Measurements from ENCODE around the gene OR2A25. TPM values are rescaled to one million over a fixed set of nuclear protein-coding genes. Genes with fewer than 3 reads are reported as not detected.

The OR2A25 gene
- polyA plus RNA-seq, 1 experiment = not detected

- TF ChIP-seq, protein P1, sequence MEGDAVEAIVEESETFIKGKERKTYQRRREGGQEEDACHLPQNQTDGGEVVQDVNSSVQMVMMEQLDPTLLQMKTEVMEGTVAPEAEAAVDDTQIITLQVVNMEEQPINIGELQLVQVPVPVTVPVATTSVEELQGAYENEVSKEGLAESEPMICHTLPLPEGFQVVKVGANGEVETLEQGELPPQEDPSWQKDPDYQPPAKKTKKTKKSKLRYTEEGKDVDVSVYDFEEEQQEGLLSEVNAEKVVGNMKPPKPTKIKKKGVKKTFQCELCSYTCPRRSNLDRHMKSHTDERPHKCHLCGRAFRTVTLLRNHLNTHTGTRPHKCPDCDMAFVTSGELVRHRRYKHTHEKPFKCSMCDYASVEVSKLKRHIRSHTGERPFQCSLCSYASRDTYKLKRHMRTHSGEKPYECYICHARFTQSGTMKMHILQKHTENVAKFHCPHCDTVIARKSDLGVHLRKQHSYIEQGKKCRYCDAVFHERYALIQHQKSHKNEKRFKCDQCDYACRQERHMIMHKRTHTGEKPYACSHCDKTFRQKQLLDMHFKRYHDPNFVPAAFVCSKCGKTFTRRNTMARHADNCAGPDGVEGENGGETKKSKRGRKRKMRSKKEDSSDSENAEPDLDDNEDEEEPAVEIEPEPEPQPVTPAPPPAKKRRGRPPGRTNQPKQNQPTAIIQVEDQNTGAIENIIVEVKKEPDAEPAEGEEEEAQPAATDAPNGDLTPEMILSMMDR (IDR thresholded peaks at IDR 0.05; ENCODE audit: low read depth, low read length) = no peak
- no peak for DNase-seq (ENCODE audit: low read depth, low spot score)
- no peaks in the 10 kb centered on the region for H3K9me3 ChIP-seq (ENCODE audit: control insufficient read depth, insufficient read depth, low read length)
- H3K27ac ChIP-seq (ENCODE audit: low read depth, low read length) = no peak overlapping the region
- CTCF ChIA-PET = no interaction called here
- POLR2A ChIA-PET = no interaction called here
- no peak overlapping the region for H3K4me3 ChIP-seq (ENCODE audit: low read depth, low read length)
- no peaks in the 10 kb centered on the region for H3K27me3 ChIP-seq (ENCODE audit: control insufficient read depth, insufficient read depth, low read length)
Observed at GRCh38 chr7:144090667-144091066, 21.1 kb downstream of the OR2A25 start.

DNA sequence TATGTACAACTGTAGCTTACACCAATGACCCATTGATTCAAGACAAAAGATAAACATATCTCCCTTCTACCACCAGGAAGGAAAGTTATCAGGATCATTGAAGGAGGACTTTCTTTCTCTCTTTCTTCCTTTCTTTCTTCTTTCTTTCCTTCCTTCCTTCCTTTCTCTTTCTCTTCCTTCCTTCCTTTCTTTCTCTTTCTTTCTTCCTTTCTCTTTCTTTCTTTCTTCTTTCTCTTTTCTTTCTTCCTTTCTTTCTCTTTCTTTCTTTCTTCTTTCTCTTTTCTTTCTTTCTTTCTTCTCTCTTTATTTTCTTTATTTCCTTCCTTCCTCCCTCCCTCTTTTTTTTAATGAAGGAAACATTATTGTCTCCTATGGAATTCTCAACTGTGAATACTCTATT is 29.2 kb downstream of the OR2A25 start:
- no peak for DNase-seq (ENCODE audit: low read depth, low spot score)
- no peaks in the 10 kb centered on the region for H3K9me3 ChIP-seq (ENCODE audit: control insufficient read depth, insufficient read depth, low read length)
- ChIA-PET POLR2A (no interaction called here), CTCF (no interaction called here)
- no peak overlapping the region for H3K4me3 ChIP-seq (ENCODE audit: low read depth, low read length)
- no peaks in the 10 kb centered on the region for H3K27me3 ChIP-seq (ENCODE audit: control insufficient read depth, insufficient read depth, low read length)
- no peak overlapping the region for H3K27ac ChIP-seq (ENCODE audit: low read depth, low read length)
- TF ChIP-seq, protein P1 (IDR thresholded peaks at IDR 0.05; ENCODE audit: low read depth, low read length) = no peak

DNA sequence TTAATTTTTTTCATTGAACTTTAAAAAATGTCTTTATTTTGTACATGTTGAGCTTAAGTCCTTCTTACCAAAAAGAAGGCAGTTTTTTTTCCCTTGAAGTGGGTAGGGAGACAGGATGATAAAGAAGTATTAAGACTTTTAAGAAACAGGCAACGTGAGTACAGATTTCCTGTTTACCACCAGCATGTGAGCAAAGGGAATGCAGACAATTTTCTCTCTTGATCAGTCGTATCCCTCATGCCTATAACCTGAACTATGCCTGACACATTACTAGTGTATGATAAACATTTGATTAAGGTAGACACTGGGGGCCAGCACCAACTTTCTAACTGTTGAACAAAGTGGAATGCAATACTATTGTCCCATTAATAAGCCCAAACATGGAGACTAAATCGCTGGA is 31.0 kb downstream of the OR2A25 start:
- Histone ChIP-seq H3K4me3 (ENCODE audit: low read depth, low read length) (no peak overlapping the region), H3K27ac (ENCODE audit: low read depth, low read length) (no peak overlapping the region), H3K27me3 (ENCODE audit: control insufficient read depth, insufficient read depth, low read length) (no peaks in the 10 kb centered on the region), H3K9me3 (ENCODE audit: control insufficient read depth, insufficient read depth, low read length) (no peaks in the 10 kb centered on the region)
- no peak for DNase-seq (ENCODE audit: low read depth, low spot score)
- TF ChIP-seq, protein P1 (IDR thresholded peaks at IDR 0.05; ENCODE audit: low read depth, low read length) = no peak
- CTCF ChIA-PET = no interaction called here
- POLR2A ChIA-PET = no interaction called here

- H3K27ac ChIP-seq (ENCODE audit: low read depth, low read length) = no peak overlapping the region
- no peak for DNase-seq (ENCODE audit: low read depth, low spot score)
- POLR2A ChIA-PET = no interaction called here
- CTCF ChIA-PET = no interaction called here
- H3K27me3 ChIP-seq (ENCODE audit: control insufficient read depth, insufficient read depth, low read length) = no peaks in the 10 kb centered on the region
- no peak overlapping the region for H3K4me3 ChIP-seq (ENCODE audit: low read depth, low read length)
- no peaks in the 10 kb centered on the region for H3K9me3 ChIP-seq (ENCODE audit: control insufficient read depth, insufficient read depth, low read length)
- TF ChIP-seq, protein P1 (IDR thresholded peaks at IDR 0.05; ENCODE audit: low read depth, low read length) = no peak
Observed at GRCh38 chr7:144102041-144102440, 32.4 kb downstream of the OR2A25 start.

- no peaks in the 10 kb centered on the region for H3K9me3 ChIP-seq (ENCODE audit: control insufficient read depth, insufficient read depth, low read length)
- H3K27me3 ChIP-seq (ENCODE audit: control insufficient read depth, insufficient read depth, low read length) = no peaks in the 10 kb centered on the region
- ChIA-PET POLR2A (no interaction called here), CTCF (interaction anchor here (0.6 to 1.2 kb wide), 2 partner anchors 23 to 303 kb away, joined by 4 to 8 read pairs; no protein-coding TSS in a partner anchor)
- TF ChIP-seq, protein P1 (IDR thresholded peaks at IDR 0.05; ENCODE audit: low read depth, low read length) = no peak
- no peak for DNase-seq (ENCODE audit: low read depth, low spot score)
- H3K27ac ChIP-seq (ENCODE audit: low read depth, low read length) = no peak overlapping the region
- H3K4me3 ChIP-seq (ENCODE audit: low read depth, low read length) = no peak overlapping the region
Observed at GRCh38 chr7:144105211-144105610, 35.6 kb downstream of the OR2A25 start.
